ENCODE results near the gene FGR. TPM values are rescaled to one million over a fixed set of nuclear protein-coding genes. Genes with fewer than 3 reads are reported as not detected.
"Not testable (repeated sequence)": the region's sequence is repeated elsewhere in the genome, so short reads cannot be mapped to it uniquely, and the experiment has no call there.

Gene FGR
- polyA plus RNA-seq, 1 donor = 1.2 TPM

DNA sequence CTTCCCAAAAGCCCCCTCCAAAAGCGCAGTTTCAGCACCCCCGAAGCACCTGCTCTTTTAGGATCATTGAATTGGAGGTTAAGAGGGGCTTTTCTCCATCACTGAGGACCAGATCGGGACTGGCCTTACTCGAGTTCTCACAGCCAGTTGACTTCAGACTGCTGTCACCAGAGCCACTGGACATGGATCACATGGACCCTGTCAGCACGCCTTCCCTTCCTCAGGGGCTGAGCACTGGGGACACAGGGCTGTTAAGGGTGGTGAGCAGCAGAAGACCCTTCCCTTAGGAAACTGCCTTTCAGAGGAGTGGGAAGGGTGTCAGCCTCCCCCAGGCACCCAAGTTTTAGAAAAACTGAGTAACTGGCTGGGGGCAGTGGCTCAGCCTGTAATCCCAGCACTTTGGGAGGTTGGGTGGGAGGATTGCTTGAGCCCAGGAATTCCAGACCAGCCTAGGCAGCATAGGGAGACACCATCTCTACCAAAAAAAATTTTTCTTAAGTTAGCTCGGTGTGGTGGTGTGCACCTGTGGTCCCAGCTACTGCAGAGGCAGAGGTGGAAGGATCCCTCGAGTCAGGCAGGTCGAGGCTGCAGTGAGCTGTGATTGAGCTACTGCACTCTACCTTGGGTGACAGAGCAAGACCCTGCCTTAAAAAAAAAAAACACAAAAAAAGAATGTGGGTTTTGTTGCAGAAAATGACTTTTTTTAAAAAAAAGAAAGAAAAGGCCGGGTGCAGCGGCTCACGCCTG, 584 bp upstream of the FGR start:
- no peak for DNase-seq

DNA sequence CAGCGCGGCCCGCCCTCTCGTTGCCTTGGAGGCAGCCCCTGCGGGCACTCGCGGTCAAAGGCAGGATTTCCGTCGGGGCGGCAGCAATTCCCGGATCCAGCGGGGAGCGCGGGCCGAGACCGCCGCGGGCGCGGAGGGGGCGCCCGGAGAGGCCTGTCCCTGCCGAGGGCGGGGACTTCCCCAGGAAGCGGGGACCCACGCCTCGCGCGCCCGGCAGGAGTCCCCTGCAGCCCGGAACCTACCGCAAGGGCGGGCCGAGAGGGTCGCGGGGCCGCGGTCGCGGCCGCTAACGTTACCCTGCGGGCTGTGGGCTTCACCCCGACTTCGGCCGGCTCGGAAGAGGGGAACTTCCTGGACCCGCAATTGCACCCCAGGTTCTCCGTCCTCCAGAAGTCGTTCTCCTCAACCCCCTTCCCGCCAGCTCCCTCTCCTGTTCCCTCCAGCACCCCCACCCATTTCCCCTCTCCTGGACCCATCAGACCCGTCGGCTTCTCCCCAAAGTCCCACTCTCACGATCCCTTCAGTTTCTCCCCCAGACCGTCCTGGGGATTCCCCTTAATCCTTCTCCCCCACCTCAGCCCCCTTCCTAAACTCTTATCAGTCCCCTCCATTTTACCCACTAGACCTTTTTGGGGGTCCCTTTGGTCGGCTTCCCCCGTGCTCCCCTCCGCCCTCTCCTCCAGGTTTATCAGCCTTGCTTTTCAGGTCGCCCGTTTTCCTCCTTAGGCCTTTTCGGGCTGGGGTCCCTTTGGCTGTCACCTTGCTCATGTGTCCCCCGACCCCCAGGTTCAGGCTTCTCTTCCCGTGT, 604 bp downstream of the FGR start:
- peak; percentile 32 for DNase-seq

DNA sequence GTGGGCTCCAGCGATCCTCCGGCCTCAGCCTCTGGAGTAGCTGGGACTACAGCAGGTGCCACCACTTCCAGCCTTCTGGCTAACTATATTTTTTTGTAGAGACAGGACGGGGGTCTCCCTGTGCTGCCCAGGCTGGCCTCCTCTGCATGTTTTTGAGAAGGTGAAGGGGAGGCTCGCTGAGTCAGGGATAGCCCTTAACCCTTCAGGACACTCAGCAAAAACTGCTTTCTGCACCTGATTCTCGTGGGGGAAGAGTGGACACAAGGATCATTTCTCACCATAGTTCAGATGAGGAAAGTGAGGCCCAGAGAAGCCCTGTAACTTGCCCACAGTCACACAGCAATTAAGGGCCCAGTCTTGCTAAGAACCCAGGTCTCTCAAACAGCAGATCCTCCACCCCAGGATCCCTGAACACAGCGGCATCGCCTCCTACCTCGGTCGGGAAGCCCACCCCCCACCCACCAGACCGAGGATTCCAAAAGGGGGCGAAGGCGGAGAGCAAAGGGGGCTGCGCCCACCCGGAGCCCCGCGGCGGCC, 1.3 kb downstream of the FGR start:
- DNase-seq = no peak

- DNase-seq = no peak
These were observed 1.7 kb downstream of the FGR start for GRCh38 chr1:27633298-27633610.

DNA sequence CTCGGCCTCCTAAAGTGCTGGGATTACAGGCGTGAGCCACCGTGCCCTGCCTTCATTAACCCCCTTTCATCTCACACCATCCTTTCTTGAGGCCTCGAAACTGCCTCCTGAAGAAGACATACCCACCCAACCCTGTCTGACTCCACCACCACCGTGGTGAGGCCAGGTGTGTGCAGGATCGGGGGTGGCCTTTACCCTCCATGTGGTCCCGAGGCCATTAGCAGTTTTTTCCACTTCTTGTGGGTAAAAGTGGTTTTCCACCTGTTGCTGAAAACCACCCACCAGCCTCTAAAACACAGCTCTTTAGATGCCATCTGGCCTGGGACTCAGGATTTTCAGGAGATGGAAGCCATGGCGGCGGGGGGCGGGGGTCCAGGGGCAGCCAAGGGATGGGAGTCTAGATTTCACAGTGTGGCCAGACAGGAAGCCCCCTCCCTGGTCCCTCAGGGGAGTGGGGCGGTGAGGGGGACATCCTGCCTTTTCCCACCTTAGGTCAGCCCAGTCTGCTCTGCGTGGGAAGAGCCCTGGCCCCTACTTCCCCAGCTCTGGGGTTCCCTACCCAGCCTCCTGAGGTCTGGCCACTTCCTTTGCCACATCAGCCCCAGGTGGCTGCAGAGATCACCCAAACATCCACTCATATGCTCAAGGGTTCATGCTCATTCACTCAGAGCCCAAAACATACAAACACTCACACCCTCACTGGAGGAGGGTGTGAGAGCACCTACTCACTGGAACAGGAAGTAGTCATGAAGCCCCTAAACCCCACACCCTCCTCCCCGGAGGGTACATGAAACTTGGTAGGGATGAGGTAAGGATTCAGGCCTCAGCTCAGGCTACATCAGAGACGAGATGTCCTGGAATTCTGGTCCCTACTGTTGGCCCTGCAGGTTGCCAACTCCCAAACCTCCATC, 2.3 kb downstream of the FGR start:
- DNase-seq = no peak

DNA sequence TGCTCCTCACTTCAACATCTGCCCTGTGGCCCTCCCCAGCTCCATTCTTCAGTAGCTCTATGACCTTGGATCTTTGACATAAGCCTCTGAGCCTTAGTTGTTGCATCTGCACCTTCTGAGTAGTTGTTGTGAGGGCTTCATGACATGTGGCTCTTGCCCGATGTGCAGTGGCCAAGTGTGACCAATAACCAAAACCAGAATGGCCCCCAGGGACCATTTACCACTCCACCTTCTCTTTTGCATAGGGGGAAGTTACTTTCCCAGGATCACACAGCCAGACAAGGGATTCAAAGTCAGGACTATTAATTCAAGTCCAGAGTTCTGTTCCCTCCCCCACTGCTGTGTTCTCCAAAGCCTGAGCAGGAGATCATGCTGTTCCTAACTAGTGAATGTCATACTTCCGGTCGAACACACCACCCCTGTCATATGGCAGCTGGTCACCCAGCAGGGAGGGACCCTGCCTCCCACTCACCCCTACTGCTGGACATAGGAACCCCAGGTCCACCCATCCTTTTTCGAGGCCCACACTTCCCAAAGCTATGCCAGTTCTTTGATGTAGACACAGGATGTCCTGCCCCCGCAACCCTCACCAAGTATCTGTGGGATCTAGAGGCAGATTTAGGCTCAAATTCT, 4.0 kb downstream of the FGR start:
- no peak for DNase-seq

DNA sequence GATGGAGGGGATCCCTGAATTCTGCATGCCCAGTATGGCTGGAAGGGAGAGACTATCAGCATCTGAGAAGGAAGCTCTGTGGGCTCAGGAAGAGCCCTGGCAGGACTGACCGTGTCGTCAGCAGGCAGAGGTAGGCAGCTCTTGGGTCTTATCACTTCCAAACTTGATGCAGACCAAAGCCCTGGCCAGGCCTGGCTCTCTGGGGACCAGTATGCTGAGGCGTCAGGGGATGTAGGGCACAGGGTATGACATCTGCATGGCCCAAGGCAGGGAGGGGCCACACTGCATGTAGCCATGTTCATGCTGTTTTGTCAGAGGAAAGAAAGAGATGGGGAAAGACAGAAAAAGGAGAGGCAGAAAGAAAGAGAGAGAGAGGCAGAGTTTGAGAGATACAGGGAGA, 6.3 kb downstream of the FGR start:
- DNase-seq = no peak

DNA sequence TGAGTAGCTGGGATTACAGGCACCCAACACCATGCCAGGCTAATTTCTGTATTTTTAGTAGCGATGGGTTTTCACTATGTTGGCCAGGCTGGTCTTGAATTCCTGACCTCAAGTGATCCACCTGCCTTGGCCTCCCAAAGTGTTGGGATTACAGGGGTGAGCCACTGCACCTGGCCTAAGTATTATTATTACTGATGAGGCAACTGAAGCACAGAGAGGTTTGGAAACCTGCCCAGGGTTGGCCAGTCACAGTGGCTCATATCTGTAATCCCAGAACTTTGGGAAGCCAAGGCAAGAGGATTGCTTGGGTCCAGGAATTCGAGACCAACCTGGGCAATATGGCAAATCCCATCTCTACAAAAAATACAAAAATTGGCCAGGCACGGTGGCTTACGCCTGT, 7.3 kb downstream of the FGR start:
- DNase-seq = not testable (repeated sequence)

DNA sequence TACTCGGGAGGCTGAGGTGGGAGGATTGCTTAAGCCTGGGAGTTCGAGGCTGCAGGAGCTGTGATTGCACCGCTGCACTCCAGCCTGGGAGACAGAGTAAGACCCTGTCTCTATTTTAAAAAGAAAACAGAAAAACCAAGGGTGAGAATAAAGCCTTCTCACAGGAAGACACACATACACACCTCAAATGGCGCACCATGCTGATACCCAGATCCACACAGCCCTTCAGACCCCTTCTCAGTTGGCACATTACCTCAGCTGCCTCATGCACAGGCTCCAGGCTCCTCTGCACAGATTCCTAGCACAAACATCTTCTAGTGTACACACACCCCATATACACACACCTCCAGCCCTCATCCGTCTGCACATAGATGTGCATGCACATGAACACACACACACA, 7.9 kb downstream of the FGR start:
- no peak for DNase-seq

DNA sequence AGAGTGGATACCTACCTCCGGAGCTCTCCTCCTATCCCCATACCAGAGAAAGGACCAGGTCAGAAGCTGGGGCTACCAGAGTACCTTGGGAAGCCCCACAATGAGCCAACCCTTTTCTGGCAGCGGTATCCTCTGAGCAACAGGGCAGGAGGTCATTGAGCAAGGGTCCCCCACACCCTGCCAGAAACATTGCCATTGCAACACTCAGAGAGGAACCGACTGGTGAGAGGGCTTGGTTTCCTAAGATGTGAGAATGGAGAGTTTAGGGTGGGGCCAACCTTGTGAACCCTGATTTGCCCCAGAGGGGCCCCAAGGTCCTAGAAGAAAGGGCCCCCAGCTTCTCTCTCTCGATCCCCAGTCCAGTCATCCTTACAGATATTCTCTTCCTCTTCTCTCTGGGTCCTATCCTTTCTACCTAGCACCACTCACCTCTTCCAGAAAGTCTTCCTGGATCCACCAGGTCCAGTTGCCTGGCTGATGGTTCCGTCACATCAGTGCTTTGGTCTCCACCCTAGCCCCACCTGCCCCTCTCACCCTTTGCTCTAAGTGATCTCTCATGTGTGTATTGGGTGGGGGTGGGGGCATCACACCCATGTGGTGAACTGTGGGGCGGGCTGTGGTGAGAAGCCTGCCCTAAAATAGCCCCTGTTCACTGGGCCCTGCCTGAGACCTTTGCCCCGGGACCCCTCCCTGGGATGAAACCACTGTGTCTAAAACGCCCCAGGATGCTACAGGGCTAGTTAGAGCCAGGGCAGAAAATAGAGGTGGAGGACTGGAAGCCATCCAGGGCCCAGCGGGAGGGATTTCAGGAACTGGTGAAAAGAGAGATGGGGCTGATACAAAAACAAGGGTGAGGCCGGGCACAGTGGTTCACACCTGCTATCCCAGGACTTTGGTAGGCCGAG, 8.7 kb downstream of the FGR start:
- DNase-seq = no peak

- DNase-seq = no peak
These were observed 10.4 kb downstream of the FGR start for GRCh38 chr1:27624467-27625178.

DNA sequence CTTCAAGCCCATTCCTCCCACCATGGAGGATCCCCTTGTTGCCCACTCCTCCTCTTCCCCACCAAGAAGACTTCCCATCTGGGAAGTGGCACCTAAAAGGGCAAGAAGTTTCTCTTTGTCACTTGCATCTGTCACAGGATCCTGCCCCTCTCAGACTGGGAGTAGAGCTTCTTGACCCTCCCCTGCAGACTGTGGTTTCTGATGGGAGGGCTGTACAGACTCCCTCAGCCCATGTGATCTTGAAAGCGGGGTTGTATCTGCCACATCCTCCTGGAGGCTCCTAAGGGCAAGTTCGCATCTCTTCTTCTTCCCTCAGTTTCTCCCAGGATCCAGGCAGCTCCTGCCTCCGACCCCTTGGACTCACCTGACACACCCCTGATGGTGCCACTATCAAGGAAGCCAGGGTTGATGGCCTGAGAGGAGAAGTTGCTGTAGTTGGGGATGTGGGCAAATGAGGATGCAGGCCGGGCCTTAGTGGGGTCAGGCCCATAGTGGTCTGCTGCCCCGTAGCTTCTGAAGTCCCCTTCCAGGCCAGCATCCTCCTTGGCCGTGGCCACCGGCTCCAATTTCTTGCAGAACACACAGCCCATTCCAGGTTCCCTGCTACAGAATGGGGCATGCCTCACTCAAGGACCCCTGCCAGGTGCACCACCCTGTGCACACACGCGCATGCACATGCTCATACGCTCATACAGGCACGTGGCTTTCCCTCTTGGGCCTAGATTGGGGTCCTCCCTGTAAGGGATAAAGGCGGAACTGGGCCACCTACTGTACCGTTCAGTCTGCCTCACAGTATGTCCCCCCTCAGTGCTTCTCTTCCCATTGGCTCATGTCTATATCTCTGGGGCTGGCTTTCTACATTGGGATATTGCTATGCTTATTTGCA, 11.4 kb downstream of the FGR start:
- no peak for DNase-seq

DNA sequence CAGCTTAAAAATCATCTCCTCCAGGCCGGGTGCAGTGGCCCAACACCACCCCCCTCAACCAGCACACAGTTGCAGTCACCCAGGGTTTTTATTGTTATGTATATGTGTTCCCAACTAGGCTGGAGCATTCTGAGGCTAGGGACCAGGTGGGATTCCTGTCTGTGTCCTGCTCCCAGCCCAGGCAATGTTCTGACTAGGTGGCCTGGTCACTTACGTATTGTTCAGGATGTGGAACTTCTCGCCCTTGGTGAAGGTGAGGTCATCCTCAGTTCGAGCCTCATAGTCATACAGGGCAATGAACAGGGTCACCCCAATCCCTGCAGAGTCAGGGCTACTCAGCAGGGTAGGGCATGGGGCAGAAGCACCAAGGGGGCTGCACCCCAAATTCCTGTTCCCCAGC, 12.2 kb downstream of the FGR start:
- no peak for DNase-seq

DNA sequence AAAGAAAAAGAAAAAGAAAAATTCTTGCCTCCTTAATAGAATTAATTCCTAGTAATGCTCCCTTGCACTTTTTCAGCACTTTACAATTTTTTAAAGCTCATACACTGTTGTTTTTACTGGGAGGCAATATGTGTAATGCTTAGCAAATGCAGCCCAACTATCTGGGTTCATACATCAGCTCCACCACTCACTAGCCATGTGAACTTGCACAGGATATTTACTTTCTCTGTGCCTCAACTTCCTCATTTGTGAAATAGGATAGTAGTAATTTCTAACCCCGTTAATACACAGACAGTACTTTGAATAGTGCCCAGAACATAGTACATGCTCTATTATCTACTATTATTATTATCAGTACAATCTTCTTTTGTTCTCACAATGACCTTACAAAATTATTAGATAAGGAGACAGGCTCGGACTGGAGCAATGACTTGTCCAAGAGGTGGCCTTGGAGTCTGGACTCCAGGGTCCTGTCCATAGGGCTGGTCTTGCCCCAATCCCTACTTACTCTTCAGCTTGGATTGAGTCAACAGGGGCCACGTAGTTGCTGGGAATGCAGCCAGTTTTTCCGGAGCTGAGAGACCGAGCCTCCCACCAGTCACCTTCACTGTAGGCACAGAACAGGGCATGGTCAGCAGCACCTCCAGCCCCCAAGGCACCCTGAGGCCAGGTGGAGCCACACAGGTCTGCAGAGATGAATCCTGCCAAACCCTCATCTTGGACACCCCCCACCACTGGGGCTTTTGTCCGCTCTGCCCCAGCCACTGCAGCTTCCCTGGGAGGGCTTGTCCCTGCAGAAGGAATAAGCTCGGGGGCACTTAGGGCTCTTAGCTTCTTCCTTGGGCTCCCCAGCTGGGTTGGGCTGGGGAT, 13.7 kb downstream of the FGR start:
- no peak for DNase-seq

GRCh38 chr1:27619782-27620438, 15.1 kb downstream of the FGR start:
- DNase-seq = not testable (repeated sequence)

GRCh38 chr1:27618341-27619082, 16.5 kb downstream of the FGR start:
- DNase-seq = no peak

DNA sequence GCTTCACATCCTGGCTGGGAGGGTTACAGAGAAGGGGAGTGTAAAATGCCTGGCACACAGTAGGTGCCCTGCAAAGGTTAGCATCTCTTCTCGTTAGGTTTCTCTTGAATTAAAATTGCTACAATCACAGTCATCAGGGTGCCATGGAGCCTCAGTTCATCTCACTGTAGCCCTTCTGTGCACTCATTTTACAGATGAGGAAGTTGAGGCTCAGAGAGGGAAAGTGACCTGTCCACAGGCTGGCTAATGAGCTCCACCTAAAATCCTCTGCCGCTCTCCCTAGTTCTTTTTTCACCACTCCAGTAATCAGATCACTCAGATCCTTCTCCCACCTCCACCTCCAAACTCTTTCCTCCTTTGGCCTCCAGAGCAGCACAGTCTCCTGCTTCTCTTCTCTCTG, 17.6 kb downstream of the FGR start:
- no peak for DNase-seq
